HL-60/S4 treated with phorbol 12-myristate 13-acetate at 8.2 ng/mL for 4 days and 3 days (cell line): Measurements from ENCODE around the gene PICK1.

Experiments used
- in situ Hi-C: fragments of 300-500 bp; cut with MboI; formaldehyde crosslinking; loops from 2 replicates; pipeline ENCODE4 v1.15.0; 2022; ENCODE audit warnings: low sequenced_read_pairs

Gene PICK1

DNA sequence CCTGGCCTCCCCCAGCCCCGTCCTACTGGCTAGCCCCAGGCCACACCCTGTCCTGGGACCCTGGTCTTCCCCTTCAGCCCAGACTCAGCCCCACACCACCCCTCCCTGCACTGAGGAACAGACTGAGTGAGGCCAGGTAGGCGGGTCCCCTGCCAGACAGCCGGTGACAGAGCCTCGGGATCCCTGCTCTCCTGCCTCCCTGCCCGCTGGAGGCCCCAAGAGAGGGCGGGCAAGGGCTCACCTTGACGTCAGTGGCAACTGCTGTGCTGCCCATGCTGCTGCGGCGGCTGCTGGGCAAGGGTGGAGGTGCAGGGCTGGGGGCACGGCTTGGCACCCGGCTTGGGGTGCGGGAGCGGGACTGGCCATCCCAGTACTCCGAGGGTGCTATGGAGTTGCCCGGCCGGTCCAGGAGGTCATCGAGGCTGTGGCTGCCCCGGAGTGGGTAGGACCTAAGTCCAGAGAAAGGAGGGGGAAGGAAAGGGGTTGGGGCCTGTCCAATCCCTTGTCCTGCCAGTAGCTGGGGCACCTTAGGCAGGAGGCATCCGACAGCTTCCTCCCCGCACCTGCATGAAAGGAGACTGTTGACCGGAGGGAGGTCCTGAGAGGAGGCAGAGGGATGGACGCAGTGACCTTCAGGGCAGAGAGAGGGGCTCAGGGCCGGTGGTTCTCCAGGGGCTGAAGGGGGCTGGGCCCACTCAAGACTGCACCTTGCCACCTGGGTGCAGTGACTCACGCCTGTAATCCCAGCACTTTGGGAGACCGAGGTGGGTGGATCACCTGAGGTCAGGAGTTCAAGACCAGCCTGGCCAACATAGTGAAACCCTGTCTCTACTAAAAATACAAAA lies 29.0 kb downstream of the PICK1 start:
- in situ Hi-C loops, result no loop called here

GRCh38 chr22:38086942-38087341 lies 29.7 kb downstream of the PICK1 start:
- in situ Hi-C loops, result no loop called here

DNA sequence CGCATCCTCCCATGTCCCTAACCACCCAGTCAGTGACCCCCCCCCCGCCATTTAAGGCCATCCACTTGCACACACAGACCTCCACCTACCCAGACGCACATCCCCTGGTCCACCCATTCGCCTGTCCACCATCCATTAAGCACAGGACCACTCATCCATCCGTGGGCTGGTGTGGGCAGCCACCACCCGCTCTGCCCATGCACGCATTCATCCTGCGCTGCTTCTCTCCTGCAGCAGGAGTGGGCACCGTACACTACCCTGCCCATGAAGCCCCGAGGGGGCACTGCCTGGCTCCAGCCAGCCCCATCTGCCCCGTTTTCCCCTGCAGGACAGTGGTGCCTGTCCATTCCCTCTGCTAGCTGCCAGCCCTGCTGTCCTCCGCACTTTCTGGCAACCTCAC lies 30.7 kb downstream of the PICK1 start:
- in situ Hi-C loops, result no loop called here

GRCh38 chr22:38088629-38089473 lies 31.6 kb downstream of the PICK1 start:
- in situ Hi-C loops, result no loop called here

DNA sequence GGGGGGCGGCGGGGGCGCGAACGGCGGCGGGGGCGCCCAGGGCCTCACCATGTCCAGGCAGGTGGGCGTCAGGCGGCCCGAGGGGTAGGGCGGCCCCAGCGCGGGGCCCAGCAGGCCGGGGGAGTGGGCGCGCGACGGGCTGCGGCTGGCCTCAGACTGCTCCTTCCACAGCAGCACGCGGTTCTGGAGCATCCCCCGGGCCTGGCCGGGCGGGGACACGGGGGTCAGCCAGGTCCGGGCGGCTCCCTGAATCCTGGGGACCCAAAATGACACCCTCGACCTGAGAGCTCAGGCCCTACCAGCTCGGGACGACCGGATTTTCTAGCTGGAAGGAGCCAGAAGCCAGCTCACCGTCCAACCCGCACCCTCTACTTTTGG lies 32.3 kb downstream of the PICK1 start:
- in situ Hi-C loops, result no loop called here

GRCh38 chr22:38097058-38097457 lies 39.9 kb downstream of the PICK1 start:
- in situ Hi-C loops, result no loop called here

GRCh38 chr22:38097557-38098409 lies 40.6 kb downstream of the PICK1 start:
- in situ Hi-C loops, result no loop called here

DNA sequence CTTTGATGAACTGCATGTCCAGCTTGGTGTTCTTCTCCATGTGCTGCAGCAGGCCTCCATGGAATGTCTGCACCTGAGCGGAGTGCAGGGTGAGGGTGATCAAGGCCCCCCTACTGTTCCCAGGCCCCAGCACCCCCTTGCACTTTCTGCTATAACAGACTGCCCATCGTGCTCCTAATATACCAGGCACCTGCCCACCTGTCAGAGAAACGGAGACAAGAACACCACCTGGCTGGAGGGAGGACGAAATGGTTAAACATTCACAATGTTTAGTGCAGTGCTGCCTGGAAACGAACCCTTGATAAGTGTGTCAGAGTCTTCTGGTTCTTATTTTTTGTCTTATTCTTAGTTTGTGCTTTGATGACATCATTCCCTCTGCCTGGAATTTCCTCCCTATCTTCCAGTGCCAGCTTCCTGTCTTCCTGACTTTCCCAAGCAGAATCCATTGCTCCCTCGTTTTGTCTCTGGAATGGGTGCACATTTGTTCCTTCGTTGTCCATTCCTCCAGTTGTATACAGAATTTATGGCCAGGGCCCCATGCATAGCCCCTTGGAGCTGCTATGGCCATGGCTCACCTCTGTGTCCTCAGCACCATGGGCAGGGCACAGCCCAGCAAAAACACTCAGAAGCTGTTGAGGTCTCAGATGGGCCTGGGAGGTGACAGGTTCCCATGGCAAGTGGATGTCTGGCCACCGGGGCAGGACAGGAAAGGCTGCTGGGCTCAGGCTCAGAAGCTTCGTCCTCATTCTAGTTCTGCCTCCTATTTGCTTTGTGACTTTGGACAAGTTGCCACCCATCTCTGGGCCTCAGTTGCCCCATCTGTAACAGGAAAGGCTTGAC lies 41.4 kb downstream of the PICK1 start:
- in situ Hi-C loops, result no loop called here

GRCh38 chr22:38103641-38104040 lies 46.4 kb downstream of the PICK1 start:
- in situ Hi-C loops, result no loop called here

DNA sequence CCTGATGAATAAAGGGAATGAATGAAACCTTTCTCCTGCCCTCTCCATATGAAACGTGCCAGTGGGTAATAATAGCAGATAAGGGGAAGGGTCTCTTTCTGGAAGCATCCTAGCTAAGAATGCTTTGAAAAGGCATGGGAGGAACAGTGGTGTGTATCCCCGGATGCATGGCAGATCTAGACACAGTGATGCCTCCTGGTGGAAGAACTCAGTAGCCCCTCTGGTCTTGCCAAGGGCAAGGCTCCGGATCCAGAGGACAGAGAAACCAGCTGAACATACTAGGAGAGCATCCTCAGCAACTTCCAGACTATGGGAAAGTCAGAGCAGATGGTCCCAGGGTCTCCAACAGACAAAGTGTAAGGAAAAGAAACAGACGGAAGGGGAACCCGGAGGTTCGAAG lies 46.9 kb downstream of the PICK1 start:
- in situ Hi-C loops, result no loop called here

DNA sequence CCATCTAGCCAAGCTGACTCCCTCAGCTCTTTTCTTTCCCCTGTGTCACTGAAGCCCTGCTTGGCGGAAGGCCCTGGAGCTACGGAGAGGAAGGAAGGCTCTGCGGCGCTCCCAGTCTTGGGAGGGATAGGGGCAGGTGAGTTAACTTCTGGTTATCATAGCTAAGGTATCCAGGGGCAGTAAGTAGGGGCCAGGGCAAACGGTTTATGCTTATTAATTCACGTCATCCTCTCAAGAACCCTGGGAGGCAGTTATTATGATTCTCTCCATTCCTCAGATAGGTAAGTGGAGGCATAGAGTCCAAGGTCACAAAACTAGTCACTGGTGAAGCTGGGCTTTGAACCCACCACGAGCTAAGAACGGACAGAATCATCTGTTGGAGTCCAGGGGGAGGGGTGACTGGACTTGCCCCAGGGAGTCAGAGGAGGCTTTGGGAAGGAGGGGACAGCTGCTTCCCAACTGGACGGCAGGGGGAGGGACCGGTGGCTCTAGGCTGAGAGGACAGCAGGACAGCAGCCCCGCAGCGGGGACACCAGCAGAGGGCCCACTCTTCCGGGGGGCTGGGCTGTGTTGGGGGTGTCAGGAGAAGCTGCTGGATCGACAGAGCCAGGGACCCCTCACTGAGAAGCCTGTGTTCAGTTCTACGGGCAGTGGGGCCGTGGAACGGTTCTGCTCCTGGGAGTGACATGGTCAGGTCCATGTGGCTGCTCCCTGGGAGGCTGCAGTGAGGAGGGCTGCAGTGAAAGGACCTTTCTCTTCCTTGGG lies 49.8 kb downstream of the PICK1 start:
- in situ Hi-C loops, result no loop called here

DNA sequence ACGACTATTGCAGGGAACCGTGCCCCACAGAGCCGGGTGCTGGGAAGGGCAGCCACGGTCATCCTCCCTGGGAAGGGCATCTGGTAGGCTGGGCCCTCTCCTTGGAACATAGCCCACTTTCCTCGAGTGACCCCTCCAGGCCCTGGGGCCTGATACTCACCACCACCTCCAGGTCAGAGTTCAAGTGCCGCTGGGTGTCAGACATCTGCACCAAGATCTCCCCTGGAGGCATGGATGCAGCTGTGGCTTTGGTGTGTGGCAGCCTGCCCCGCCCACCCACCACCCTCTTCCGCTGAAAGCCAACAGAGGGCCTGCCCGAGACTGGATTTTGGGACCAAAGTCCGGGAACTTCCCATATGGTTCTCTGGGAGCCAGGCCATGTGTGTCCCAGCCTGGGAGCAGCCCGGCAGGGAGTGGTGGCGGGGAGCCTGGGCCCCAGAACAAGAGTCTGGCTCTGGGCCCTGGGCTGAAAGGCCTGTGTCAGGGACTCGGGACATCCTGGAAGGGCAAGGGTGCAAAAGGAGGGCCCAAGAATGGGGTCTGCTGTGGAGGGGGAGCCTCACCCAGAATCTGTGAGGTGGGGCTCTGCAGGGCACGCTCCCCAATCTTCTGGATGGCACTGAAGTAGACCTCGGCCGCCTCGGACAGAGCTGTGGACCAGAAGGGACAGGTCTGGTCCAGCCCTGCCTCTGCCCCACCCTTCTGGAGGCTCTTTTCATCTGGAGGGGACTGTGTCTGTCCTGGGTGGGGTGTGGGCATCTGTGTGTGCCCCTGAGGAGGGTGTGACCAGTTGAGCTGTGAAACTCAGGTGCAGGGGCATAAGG lies 50.7 kb downstream of the PICK1 start:
- in situ Hi-C loops, result no loop called here

DNA sequence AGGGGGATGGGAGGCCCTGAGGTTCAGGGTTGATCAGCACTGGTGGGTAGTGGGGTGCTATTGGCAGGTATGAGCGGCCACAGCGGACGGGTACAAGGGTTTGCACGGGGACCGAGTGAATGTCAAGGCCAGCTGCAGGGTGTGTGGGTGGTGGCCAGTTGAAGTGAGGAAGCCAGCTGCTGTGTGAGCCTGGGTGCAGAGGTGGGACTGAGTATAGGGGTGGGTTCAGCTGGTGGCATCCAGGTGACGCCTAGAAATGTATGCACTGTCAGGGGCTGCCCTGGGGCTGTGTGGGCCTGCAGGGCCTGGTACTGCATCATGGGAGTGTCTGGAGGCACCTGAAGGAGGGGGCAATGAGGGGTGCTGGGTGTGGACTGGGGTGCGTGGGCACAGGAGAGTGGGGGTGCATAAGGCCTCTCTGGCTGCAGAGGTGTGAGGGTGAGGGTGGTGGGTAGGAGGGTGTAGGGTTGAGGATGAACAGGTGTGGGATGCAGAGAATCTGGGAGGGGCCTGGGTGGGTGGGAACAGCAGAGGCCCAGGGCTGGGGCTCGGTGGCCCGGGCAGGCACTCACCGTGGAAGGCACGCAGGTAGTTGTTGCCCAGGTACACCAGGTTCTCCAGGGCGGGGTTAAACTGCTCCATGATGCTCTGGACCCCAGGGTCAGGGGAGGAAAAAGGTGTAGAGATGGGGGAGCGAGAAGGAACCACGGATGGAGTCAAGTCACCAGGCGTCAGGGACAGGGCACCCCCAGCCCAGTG lies 51.5 kb downstream of the PICK1 start:
- in situ Hi-C loops, result no loop called here

GRCh38 chr22:38109371-38110001 lies 52.3 kb downstream of the PICK1 start:
- in situ Hi-C loops, result loop anchor here (5.0 kb wide), 1 partner anchor 103 kb away; no protein-coding TSS in a partner anchor

- in situ Hi-C loops, result loop anchor here (5.0 kb wide), 1 partner anchor 102 kb away; no protein-coding TSS in a partner anchor
Measured at GRCh38 chr22:38110008-38110862, 53.0 kb downstream of the PICK1 start, which contains the start of gene BAIAP2L2. Gene BAIAP2L2, minus strand, starts transcription at chr22:38110684. Its CDS starts 159 bp downstream, at chr22:38110525.
